HG03196 (cell line): Measurements from ENCODE around the gene CLDN5.
"Not testable (repeated sequence)": the region's sequence is repeated elsewhere in the genome, so short reads cannot be mapped to it uniquely, and the experiment has no call there.

Experiments used
- ATAC-seq: cut with Tn5 transposase; IDR thresholded peaks from one replicate; pipeline ENCODE4 v1.9.1; 2021; ENCODE audit not compliant: unreplicated experiment

CLDN5 gene

GRCh38 chr22:19548964-19549363, 24.8 kb upstream of the CLDN5 start:
- no peak for ATAC-seq

DNA sequence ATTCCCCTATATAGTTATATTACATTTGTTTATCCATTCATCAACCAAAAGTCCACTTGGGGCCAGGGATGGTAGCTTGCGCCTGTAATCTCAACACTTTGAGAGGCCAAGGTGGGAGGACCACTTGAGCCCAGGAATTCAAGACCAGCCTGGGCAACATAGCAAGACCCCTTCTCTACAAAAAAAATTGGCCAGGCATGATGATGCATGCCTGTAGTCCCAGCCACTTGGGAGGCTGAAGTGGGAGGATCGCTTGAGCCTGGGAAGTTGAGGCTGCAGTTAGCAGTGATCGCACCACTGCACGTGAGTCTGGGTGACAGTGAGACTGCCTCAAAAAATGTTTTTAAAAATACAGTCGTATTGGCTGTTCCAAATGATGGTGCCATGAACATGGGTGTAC, 24.2 kb upstream of the CLDN5 start:
- not testable (repeated sequence) for ATAC-seq

- no peak for ATAC-seq
These were observed 23.4 kb upstream of the CLDN5 start for GRCh38 chr22:19547620-19548019.

- ATAC-seq = no peak
These were observed 22.5 kb upstream of the CLDN5 start for GRCh38 chr22:19546680-19547079.

DNA sequence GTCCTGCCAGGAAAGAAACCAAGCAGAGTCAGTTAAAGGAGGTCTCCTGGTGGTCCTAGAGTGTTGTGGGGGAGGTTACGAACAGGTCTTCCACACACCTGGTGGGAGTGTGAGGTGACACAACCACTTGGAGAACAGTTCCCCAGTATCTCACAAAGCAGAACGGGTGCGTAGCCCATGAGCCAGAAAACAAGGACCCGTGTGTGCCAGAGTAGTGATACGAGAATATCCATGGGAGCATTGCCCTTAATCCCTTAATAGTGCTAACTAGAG, 21.7 kb upstream of the CLDN5 start:
- ATAC-seq = no peak

- no peak for ATAC-seq
These were observed 19.9 kb upstream of the CLDN5 start for GRCh38 chr22:19543970-19544708.

GRCh38 chr22:19540394-19540793, 16.2 kb upstream of the CLDN5 start:
- ATAC-seq = no peak

- no peak for ATAC-seq
These were observed 13.8 kb upstream of the CLDN5 start for GRCh38 chr22:19537941-19538488.

GRCh38 chr22:19536564-19536963, 12.4 kb upstream of the CLDN5 start:
- ATAC-seq = no peak

- ATAC-seq = no peak
These were observed 10.8 kb upstream of the CLDN5 start for GRCh38 chr22:19535001-19535400.

GRCh38 chr22:19533857-19534256, 9.6 kb upstream of the CLDN5 start:
- no peak for ATAC-seq

- ATAC-seq = no peak
These were observed 8.9 kb upstream of the CLDN5 start for GRCh38 chr22:19533049-19533626.

GRCh38 chr22:19531327-19531726, 7.1 kb upstream of the CLDN5 start:
- not testable (repeated sequence) for ATAC-seq

DNA sequence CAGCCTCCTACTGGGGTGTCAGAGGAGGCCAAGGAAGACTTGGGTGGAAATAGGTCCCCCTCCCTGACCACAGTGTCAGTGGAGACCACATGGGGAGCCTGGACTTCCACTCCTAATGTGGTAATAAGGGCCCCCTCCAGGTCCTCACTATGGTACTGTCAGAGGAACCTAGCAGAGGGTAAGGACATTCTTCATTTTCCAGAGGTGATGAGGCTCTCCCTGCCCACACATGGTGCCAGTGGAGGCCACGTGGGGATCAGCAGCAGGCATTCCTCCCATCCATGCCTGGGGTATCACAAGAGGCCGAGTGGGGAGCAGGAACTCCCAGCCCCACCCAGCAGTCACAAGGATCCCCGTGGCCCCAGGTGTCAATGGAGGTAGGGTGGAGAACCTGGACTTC, 6.5 kb upstream of the CLDN5 start:
- ATAC-seq = no peak

GRCh38 chr22:19529811-19530210, 5.6 kb upstream of the CLDN5 start:
- no peak for ATAC-seq

DNA sequence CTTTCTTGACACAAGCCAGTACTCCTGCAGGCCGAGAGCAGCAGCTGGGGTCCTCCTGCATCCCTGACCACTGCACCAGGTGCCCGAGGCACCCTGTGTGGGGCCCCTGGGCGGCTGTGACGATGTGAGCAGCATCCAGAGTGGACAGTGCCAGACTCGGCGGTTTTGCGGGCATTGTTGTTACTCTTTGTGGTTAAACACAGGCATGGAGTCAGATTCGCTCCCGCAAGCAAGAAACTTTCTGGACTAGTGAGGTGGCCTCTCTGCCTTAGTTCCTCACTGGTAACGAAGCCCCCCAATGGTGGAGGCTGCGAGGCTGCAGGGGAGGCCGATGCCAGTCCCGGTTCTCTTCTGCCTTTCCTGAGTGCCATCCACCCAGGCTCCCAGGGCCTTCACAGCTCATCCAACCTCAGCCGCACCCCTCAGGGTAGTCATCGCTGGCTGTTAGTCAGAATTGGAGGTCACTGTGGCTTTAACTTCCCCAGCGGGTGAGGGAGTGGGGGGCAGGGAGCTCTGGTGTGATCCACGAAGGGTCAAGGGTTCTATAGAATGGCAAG, 3.7 kb upstream of the CLDN5 start:
- no peak for ATAC-seq

- ATAC-seq = no peak
These were observed 3.1 kb upstream of the CLDN5 start for GRCh38 chr22:19527321-19527721.

GRCh38 chr22:19526702-19527111, 2.5 kb upstream of the CLDN5 start:
- no peak for ATAC-seq

DNA sequence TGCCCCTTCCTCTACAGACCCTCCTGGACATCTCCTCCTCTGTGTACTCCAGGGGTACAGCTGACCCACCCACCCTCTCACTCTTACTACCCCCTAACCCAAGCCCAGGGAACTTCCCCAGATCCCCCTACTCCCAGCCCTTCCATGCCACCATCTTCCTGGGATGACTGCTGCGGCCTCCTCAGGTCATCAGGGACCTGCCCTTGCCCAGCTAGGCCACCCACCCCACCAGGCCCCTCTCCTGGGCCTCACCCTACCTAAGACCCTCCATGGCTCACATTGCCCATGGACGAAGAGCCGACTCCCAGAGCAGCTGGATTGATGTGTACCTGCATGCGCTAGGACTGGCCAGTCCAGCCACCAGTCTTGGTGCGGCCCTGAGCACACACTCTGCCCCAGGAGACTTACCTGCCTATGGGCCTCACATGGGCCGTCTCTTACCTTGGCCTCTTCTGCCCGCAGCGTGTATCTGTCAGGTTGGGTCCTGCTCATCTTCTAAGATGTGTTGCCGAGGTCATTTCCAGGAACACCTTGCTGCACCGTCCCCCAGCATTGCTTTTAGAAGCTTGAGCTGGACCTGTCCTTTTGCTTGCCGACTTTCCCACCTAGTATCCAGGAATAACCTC, 2.0 kb upstream of the CLDN5 start:
- ATAC-seq = no peak

DNA sequence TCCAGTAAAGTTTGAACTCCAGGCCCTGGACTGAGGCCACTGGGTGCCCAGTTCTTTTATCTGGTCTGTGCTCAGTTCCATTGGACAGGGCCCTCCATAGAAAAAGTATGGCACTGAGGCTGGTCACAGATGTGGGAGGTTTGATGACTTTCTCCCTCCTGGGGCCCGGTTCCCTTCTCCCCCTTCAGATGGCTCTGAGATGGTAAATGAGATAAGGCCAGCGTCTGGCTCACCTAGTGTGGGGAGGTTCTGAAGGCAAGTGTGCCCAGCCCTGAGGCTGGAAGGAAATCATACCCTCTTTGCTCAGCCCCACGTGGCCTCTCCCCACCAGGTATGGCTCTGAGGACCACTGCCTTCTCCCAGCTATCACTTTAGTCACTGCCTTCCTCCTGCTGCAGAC, 1.5 kb upstream of the CLDN5 start:
- ATAC-seq = no peak

DNA sequence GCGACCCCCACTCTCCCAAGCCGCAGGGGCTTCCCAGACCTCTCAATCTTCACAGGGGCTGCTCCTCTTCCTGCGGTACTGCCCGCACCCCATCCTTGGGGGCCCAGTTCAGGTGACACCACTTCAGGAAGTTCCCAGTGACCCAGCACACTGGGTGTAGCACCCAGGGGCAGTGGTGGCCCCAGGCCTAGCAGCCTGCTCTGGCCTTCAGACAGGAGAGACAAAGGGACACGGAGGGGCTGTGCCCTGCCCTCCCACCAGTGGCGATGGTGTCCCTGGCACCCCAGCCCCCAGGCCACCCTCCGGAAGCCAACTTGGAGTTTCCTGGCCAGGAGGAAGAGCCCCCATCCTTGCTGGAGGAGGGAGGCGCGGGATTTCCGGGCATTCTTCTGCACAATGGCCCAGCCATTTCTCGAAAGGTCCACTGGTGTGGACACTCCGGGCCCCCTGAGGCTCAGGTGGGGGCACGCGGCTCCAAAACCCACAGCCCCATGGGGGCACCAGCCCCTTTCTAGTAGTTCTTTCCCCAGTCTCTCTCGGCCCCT, 978 bp upstream of the CLDN5 start:
- ATAC-seq = no peak
